HEK293T (cell line): Measurements from ENCODE around the gene NUDT11.

Experiments
- CTCF ChIA-PET: fragments of 350-600 bp; formaldehyde crosslinking; extraction: SDS; loops from one replicate; lab custom pipeline; 2021; ENCODE audit warnings: antibody characterized with exemption, inconsistent platforms; lab: Yijun Ruan, JAX
- POLR2A ChIA-PET: fragments of 350-600 bp; formaldehyde crosslinking; extraction: SDS; loops from one replicate; lab custom pipeline; 2020; ENCODE audit warnings: antibody characterized with exemption, inconsistent platforms; lab: Yijun Ruan, JAX
- DNase-seq: peaks from one replicate; pipeline ENCODE4 v3.0.0; 2012; ENCODE audit warnings: mixed read lengths; ENCODE audit errors: extremely low spot score
- ARNT ChIP-seq: fragments of 450-650 bp; IDR thresholded peaks from 2 replicates; pipeline ENCODE4 v1.6.1; 2017; ENCODE audit warnings: mild to moderate bottlenecking
- BHLHE40 ChIP-seq: fragments of 450-650 bp; IDR thresholded peaks from 2 replicates; pipeline ENCODE4 v1.6.1; 2016; ENCODE audit warnings: mild to moderate bottlenecking, moderate library complexity, borderline replicate concordance
- CTBP1 ChIP-seq: fragments of 450-650 bp; IDR thresholded peaks from 2 replicates; pipeline ENCODE4 v1.6.1; 2016; ENCODE audit warnings: borderline replicate concordance
- ELF4 ChIP-seq: fragments of 450-650 bp; IDR thresholded peaks from 2 replicates; pipeline ENCODE4 v1.6.1; 2017; ENCODE audit warnings: antibody characterized with exemption
- FOXA1 ChIP-seq: fragments of 450-650 bp; IDR thresholded peaks from 2 replicates; pipeline ENCODE4 v1.6.1; 2016; ENCODE audit warnings: mild to moderate bottlenecking
- FOXK2 ChIP-seq: fragments of 450-650 bp; IDR thresholded peaks from 2 replicates; pipeline ENCODE4 v1.6.1; 2016; ENCODE audit warnings: mild to moderate bottlenecking
- FOXM1 ChIP-seq: fragments of 450-650 bp; IDR thresholded peaks from 2 replicates; pipeline ENCODE4 v1.6.1; 2017; ENCODE audit warnings: mild to moderate bottlenecking, borderline replicate concordance
- HDGF ChIP-seq: fragments of 450-650 bp; IDR thresholded peaks from 2 replicates; pipeline ENCODE4 v1.6.1; 2017; ENCODE audit warnings: antibody characterized with exemption, borderline replicate concordance
- L3MBTL2 ChIP-seq: fragments of 450-650 bp; conservative IDR thresholded peaks from 2 replicates; pipeline ENCODE4 v1.6.1; 2016; ENCODE audit warnings: mild to moderate bottlenecking
- LEF1 ChIP-seq: fragments of 450-650 bp; IDR thresholded peaks from 2 replicates; pipeline ENCODE4 v1.6.1; 2017; ENCODE audit warnings: mild to moderate bottlenecking, borderline replicate concordance
- NFRKB ChIP-seq: fragments of 450-650 bp; IDR thresholded peaks from 2 replicates; pipeline ENCODE4 v1.6.1; 2016; ENCODE audit warnings: mild to moderate bottlenecking, moderate library complexity
- PKNOX1 ChIP-seq: fragments of 450-650 bp; IDR thresholded peaks from 2 replicates; pipeline ENCODE4 v1.6.1; 2016
- SP1 ChIP-seq: fragments of 450-650 bp; IDR thresholded peaks from 2 replicates; pipeline ENCODE4 v1.6.1; 2017
- SUZ12 ChIP-seq: fragments of 450-650 bp; IDR thresholded peaks from 2 replicates; pipeline ENCODE4 v1.6.1; 2016; ENCODE audit warnings: mild to moderate bottlenecking
- TARDBP ChIP-seq: fragments of 450-650 bp; IDR thresholded peaks from 2 replicates; pipeline ENCODE4 v1.6.1; 2016
- ZNF384 ChIP-seq: fragments of 450-650 bp; IDR thresholded peaks from 2 replicates; pipeline ENCODE4 v1.6.1; 2016

The NUDT11 gene

GRCh38 chrX:51456814-51457213 lies 39.6 kb downstream of the NUDT11 start:
- TF ChIP-seq FOXM1 = no peak
- no peak for TF ChIP-seq SUZ12
- TF ChIP-seq TARDBP = no peak
- TF ChIP-seq CTBP1 = no peak
- no peak for TF ChIP-seq SP1
- TF ChIP-seq FOXK2 = no peak
- TF ChIP-seq HDGF = no peak
- no peak for TF ChIP-seq BHLHE40
- no peak for TF ChIP-seq FOXA1
- TF ChIP-seq LEF1 = no peak
- no peak for TF ChIP-seq ZNF384
- CTCF ChIA-PET = interaction anchor here (0.7 to 1.1 kb wide), 3 partner anchors 119 to 307 kb away, joined by 3 to 5 read pairs (median 3); no protein-coding TSS in a partner anchor
- POLR2A ChIA-PET = no interaction called here
- DNase-seq = no peak

- CTCF ChIA-PET = interaction anchor here (1.1 kb wide), 1 partner anchor 120 kb away, joined by 5 read pairs; no protein-coding TSS in a partner anchor
- DNase-seq = no peak
- TF ChIP-seq ELF4 = no peak
- TF ChIP-seq FOXK2 = no peak
- no peak for TF ChIP-seq HDGF
- no peak for TF ChIP-seq SUZ12
- TF ChIP-seq FOXA1 = no peak
- TF ChIP-seq NFRKB = no peak
- no peak for TF ChIP-seq TARDBP
- TF ChIP-seq FOXM1 = no peak
- no peak for TF ChIP-seq L3MBTL2
- no peak for TF ChIP-seq CTBP1
- no peak for TF ChIP-seq SP1
- TF ChIP-seq PKNOX1 = no peak
- TF ChIP-seq BHLHE40 = no peak
- TF ChIP-seq LEF1 = no peak
- TF ChIP-seq ZNF384 = no peak
- no peak for TF ChIP-seq ARNT
- POLR2A ChIA-PET = no interaction called here
Observed at GRCh38 chrX:51456246-51456645, 40.1 kb downstream of the NUDT11 start.

GRCh38 chrX:51440365-51440764 lies 56.0 kb downstream of the NUDT11 start:
- TF ChIP-seq FOXA1 (no peak), FOXK2 (no peak), ZNF384 (no peak), TARDBP (no peak), L3MBTL2 (no peak), CTBP1 (no peak), NFRKB (no peak), SP1 (no peak)
- ChIA-PET POLR2A (no interaction called here), CTCF (no interaction called here)
- DNase-seq = no peak
